Erythroblast (primary cell): ENCODE results near the gene CMTR1.

Experiments used
- DNase-seq, 2 experiments: peaks; one replicate each; lab custom pipeline; 2025; lab: John Stamatoyannopoulos, UW
- GATA1 ChIP-seq: IDR thresholded peaks from 2 replicates; pipeline ENCODE4 v1.6.1; 2011; ENCODE audit warnings: low read depth, mild to moderate bottlenecking, control low read depth, low read length, moderate library complexity
- POLR2A ChIP-seq: IDR thresholded peaks from 2 replicates; pipeline ENCODE4 v1.6.1; 2011; ENCODE audit warnings: mild to moderate bottlenecking, low read length

The CMTR1 gene

GRCh38 chr6:37523412-37523811 is 90.4 kb downstream of the CMTR1 start:
- no peak for TF ChIP-seq GATA1
- TF ChIP-seq POLR2A, result no peak
- no peak for DNase-seq

GRCh38 chr6:37524025-37524969 is 91.3 kb downstream of the CMTR1 start:
- no peak for TF ChIP-seq GATA1
- no peak for TF ChIP-seq POLR2A
- no peak for DNase-seq

GRCh38 chr6:37524970-37525318 is 91.9 kb downstream of the CMTR1 start:
- no peak for DNase-seq
- no peak for TF ChIP-seq GATA1
- no peak for TF ChIP-seq POLR2A

- TF ChIP-seq GATA1 (no peak), POLR2A (no peak)
- DNase-seq, result no peak
These were observed 92.7 kb downstream of the CMTR1 start for GRCh38 chr6:37525460-37526357.

- TF ChIP-seq POLR2A (no peak), GATA1 (no peak)
- DNase-seq, result no peak
These were observed 95.5 kb downstream of the CMTR1 start for GRCh38 chr6:37528541-37528940.

- TF ChIP-seq POLR2A, result no peak
- TF ChIP-seq GATA1, result no peak
- DNase-seq, result no peak
These were observed 97.3 kb downstream of the CMTR1 start for GRCh38 chr6:37530297-37530696.

GRCh38 chr6:37531026-37531425 is 98.0 kb downstream of the CMTR1 start:
- DNase-seq, result no peak
- TF ChIP-seq POLR2A (no peak), GATA1 (no peak)
